Measurements from ENCODE around the gene PARD3. TPM values are rescaled to one million over a fixed set of nuclear protein-coding genes. Genes with fewer than 3 reads are reported as not detected.

PARD3 gene
- total and polyA plus RNA-seq, 10 of the 15 experiments (the other 5 are each of a cell fraction or from before 2014, with no cell fraction given), result 2.6 to 43.1 (median 13.9) TPM

DNA sequence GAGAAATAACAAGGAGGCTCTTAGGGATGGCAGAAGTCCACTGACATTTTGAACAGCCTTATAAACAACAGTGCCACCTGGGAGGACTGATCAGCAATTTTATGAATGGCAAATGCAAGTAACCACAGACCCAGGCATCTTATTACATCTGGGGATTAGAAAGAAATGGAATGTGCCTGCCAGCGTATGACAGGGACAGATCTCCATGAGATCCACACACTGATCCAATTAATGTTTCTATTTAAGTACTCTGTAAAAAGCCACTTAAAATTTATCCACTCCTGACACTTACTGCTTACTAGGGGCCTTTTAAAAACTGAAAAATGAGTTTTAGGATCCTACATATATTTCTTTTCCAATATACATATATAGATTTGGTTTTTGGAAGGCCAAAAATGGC is 28.6 kb downstream of the PARD3 start (continued):
- no peak for TF ChIP-seq IKZF1 (conservative IDR thresholded peaks at IDR 0.05)
- no peak for TF ChIP-seq CBX5 (IDR thresholded peaks at IDR 0.05; ENCODE audit: low read depth)
- TF ChIP-seq PAX5 (IDR thresholded peaks at IDR 0.05; ENCODE audit: borderline replicate concordance, low read depth, low read length), result no peak
- TF ChIP-seq ETV6 (conservative IDR thresholded peaks at IDR 0.05 in 1 of 2, IDR thresholded peaks at IDR 0.05 in 1 of 2; ENCODE audit: borderline replicate concordance in 1 of 2, low read depth in 1 of 2), result no peak

DNA sequence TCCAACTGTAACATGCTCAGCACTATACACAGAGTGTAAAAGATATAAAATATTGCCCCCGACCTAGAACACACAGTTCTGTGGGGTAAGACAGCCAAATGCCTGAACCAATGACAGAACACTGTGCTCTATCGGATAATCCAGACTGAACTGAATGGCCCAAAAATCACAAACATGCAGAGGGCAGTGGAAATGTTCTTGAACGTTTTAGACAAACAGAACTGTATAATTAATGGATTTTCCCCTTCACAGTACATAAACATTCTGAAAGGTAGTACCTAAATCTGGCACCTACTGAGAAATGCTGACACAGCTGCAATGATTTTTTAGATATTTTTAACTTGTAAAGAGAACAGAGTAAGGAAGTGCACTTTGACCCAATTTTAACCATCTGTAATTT is 33.4 kb downstream of the PARD3 start:
- intact Hi-C loops (cut with micrococcal nuclease; ENCODE audit: unreplicated experiment) (no loop called here), in situ Hi-C loops (cut with MboI) (no loop called here)
- Histone ChIP-seq H3K4me1 (ENCODE audit: control insufficient read depth, insufficient read depth, low read length) (peaks cover 13% of the 10 kb centered on the region), H3K4me2 (ENCODE audit: control insufficient read depth, insufficient read depth) (no peak overlapping the region; the same call in 1 of the 2 replicates), H3K4me3 (no peak overlapping the region), H3K9ac (ENCODE audit: control insufficient read depth, insufficient read depth, low read length) (no peak overlapping the region), H3K9me3 (replicated peaks; ENCODE audit: control insufficient read depth, insufficient read depth, low read length) (no peaks in the 10 kb centered on the region), H3K79me2 (ENCODE audit: control insufficient read depth, insufficient read depth, low read length) (no peaks in the 10 kb centered on the region), H2AFZ (ENCODE audit: control insufficient read depth, low read depth, low read length) (no peak overlapping the region), H4K20me1 (ENCODE audit: control insufficient read depth, insufficient read depth) (no peaks in the 10 kb centered on the region), H3K27ac (ENCODE audit: control insufficient read depth, insufficient read depth) (no peak overlapping the region; the same call in 1 of the 2 replicates), H3K36me3 (ENCODE audit: control insufficient read depth in 2 of 2, insufficient read depth in 2 of 2, low read length in 1 of 2) (no peaks in the 10 kb centered on the region), H3K27me3 (replicated peaks in 1 of 2; ENCODE audit: control insufficient read depth in 2 of 2, insufficient read depth in 2 of 2, low read length in 1 of 2) (no peaks in the 10 kb centered on the region)
- RAD21 ChIA-PET (ENCODE audit: unreplicated experiment), result interaction anchor here (1.0 to 5.3 kb wide), 9 partner anchors 8 to 56 kb away, joined by 4 to 50 read pairs (median 10); no protein-coding TSS in a partner anchor
- ATAC-seq, result peak; percentile 39
- no peak for TF ChIP-seq EP300 (IDR thresholded peaks at IDR 0.05; ENCODE audit: borderline replicate concordance in 1 of 2, control insufficient read depth in 1 of 2, low read depth in 2 of 2, low read length in 2 of 2)
- TF ChIP-seq MEF2B (IDR thresholded peaks at IDR 0.05; ENCODE audit: partially characterized antibody, poor library complexity, severe bottlenecking), result peak; percentile 29
- no TSS peak for BruUV-seq (replicated peaks)
- POLR2A ChIA-PET, result interaction anchor here (0.8 to 2.2 kb wide), 9 partner anchors 8 to 55 kb away, joined by 3 to 19 read pairs (median 4); no protein-coding TSS in a partner anchor
- whole genome bisulfite sequencing (ENCODE audit: insufficient coverage, insufficient replicate concordance, low lambda C conversion rate, missing lambda C conversion rate), result 33% methylated on average over 3 of the region's 3 CpGs
- SMC1A ChIA-PET (ENCODE audit: uncharacterized antibody, unreplicated experiment), result interaction anchor here (0.7 to 5.6 kb wide), 16 partner anchors 8 to 116 kb away, joined by 3 to 67 read pairs (median 4); partner anchors contain the start of gene PARD3
- no peak for DNase-seq (ENCODE audit: low read depth, low spot score)
- FAIRE-seq, result no peak
- CTCF ChIA-PET, result interaction anchor here (0.9 to 8.1 kb wide), 9 partner anchors 13 to 143 kb away, joined by 3 to 83 read pairs (median 4); no protein-coding TSS in a partner anchor

Measured in GM12878 (cell line).